Neutrophil (primary cell): ENCODE data around the gene SIM2.

Experiments
- H3K27ac ChIP-seq: fragments of 200-600 bp; sonication (generic); 2 replicates; pipeline ENCODE4 v1.5.1; 2016; ENCODE audit warnings: mild to moderate bottlenecking, moderate library complexity
- H3K27me3 ChIP-seq: fragments of 200-600 bp; sonication (generic); 2 replicates; pipeline ENCODE4 v1.6.0; 2016; ENCODE audit warnings: mild to moderate bottlenecking
- H3K36me3 ChIP-seq: fragments of 200-600 bp; sonication (generic); 2 replicates; pipeline ENCODE4 v1.5.1; 2017
- H3K4me1 ChIP-seq, 2 experiments: fragments of 200-600 bp in 1 of 2; sonication (generic) in 1 of 2; 1 replicate in 1 of 2; 2 replicates in 1 of 2; pipeline versions ENCODE4 v1.5.1 to v1.6.1; 2013 to 2016; ENCODE audit warnings: low read depth in 1 of 2, low read length in 1 of 2, mild to moderate bottlenecking in 1 of 2, moderate library complexity in 1 of 2; ENCODE audit not compliant: control insufficient read depth in 1 of 2, insufficient read depth in 1 of 2
- H3K4me3 ChIP-seq, 2 experiments: fragments of 200-600 bp in 1 of 2; sonication (generic) in 1 of 2; 1 replicate in 1 of 2; 2 replicates in 1 of 2; pipeline ENCODE4 v1.5.1; 2013 to 2016; ENCODE audit warnings: low read depth in 1 of 2, low read length in 1 of 2, mild to moderate bottlenecking in 1 of 2, moderate library complexity in 1 of 2
- H3K9me3 ChIP-seq: fragments of 200-600 bp; sonication (generic); 2 replicates; pipeline ENCODE4 v1.5.1; 2016
- TF ChIP-seq, protein P1 (sequence below): fragments of 200-600 bp; sonication (generic); IDR thresholded peaks from 2 replicates; pipeline ENCODE4 v1.5.1; 2016; ENCODE audit warnings: antibody characterized with exemption

SIM2 gene

DNA sequence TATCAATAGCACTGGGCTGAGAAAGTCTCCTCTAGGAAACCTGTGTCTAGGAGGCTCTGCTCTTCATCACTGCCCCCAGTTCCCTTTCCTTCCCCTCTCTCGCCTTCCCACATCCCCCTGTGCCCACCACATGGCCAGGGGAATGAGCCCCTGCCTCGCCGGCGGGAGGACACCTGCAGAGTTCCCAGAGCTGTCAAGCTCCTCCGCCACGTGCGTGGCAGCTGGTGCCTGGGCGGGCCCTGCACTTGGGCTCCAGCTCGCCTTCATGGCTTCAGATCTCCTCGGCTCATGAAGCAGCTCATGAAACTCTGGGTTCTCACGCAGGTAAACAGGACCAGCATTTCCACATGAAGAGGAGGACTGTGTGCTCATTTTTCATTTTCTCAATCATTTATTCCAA, 62.8 kb downstream of the SIM2 start:
- Histone ChIP-seq H3K4me1 (no peaks in the 10 kb centered on the region), H3K9me3 (no peaks in the 10 kb centered on the region), H3K27ac (no peak overlapping the region), H3K4me3 (no peak overlapping the region), H3K27me3 (no peaks in the 10 kb centered on the region), H3K36me3 (no peaks in the 10 kb centered on the region)
- TF ChIP-seq, protein P1, sequence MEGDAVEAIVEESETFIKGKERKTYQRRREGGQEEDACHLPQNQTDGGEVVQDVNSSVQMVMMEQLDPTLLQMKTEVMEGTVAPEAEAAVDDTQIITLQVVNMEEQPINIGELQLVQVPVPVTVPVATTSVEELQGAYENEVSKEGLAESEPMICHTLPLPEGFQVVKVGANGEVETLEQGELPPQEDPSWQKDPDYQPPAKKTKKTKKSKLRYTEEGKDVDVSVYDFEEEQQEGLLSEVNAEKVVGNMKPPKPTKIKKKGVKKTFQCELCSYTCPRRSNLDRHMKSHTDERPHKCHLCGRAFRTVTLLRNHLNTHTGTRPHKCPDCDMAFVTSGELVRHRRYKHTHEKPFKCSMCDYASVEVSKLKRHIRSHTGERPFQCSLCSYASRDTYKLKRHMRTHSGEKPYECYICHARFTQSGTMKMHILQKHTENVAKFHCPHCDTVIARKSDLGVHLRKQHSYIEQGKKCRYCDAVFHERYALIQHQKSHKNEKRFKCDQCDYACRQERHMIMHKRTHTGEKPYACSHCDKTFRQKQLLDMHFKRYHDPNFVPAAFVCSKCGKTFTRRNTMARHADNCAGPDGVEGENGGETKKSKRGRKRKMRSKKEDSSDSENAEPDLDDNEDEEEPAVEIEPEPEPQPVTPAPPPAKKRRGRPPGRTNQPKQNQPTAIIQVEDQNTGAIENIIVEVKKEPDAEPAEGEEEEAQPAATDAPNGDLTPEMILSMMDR = no peak

DNA sequence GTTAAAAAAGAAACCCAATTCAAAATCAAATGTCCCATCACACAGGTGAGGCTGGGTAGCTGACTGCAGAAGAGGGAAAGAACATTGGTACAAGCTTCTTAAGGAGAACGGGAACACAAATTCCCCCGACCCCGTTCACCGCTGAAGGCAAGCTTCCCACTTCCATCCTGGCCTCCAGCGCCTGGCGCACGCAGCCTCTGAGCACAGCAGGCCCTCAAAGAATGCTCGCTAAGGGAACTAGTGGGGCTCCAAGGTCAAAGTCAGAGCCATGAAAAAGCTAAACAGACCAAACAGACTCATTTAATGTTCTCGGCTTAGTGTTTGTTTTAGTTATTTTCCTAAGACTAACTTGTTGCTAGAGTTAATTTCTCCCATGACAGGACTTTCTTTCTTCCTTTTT, 63.7 kb downstream of the SIM2 start:
- Histone ChIP-seq H3K4me1 (no peaks in the 10 kb centered on the region), H3K4me3 (no peak overlapping the region), H3K9me3 (no peaks in the 10 kb centered on the region), H3K27me3 (no peaks in the 10 kb centered on the region), H3K36me3 (no peaks in the 10 kb centered on the region), H3K27ac (no peak overlapping the region)
- TF ChIP-seq, protein P1 = no peak

DNA sequence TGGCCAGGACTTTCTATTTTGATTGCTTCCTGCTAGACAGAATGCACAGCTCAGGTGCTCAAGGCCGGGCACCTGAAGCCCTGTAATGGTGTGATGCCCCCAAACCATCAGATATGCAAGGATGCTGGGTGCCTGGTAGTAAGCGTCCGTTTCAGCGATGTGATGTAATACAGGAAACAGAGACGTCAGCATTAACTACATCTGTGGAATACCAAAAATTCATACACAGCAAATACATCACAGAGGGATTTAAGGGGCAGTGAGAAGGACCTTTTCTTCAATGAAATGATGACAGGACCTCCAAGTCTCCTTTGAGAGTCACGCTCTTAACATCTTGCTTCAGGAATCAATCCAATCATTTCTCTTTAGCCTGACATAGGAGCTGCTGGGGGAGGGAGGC, 64.4 kb downstream of the SIM2 start:
- no peak overlapping the region for H3K4me3 ChIP-seq
- H3K27me3 ChIP-seq = peaks cover under 1% of the 10 kb centered on the region
- H3K36me3 ChIP-seq = no peaks in the 10 kb centered on the region
- TF ChIP-seq, protein P1 = no peak
- no peaks in the 10 kb centered on the region for H3K9me3 ChIP-seq
- H3K4me1 ChIP-seq = no peaks in the 10 kb centered on the region
- H3K27ac ChIP-seq = no peak overlapping the region

DNA sequence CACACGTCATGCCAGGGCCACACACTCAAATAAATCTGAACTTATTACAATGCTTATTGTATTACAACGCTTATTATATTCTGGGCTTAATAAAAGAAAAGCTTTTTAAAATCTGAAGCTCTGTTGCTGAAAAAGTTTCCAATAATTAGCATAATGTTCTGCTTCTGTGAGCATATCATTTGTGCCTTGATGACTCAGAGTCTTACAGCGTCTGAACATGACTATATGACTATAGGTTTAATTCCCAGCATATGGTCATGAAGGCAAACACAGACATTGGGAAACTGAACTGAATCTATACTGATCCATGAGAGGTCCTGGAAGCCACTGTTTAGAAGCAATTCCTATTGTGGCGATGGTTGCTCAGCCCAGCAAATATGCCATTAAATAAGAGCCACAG, 66.3 kb downstream of the SIM2 start:
- peaks cover 12% of the 10 kb centered on the region for H3K27me3 ChIP-seq
- H3K4me3 ChIP-seq = no peak overlapping the region
- no peaks in the 10 kb centered on the region for H3K4me1 ChIP-seq
- TF ChIP-seq, protein P1 = no peak
- no peak overlapping the region for H3K27ac ChIP-seq
- no peaks in the 10 kb centered on the region for H3K9me3 ChIP-seq
- no peaks in the 10 kb centered on the region for H3K36me3 ChIP-seq

DNA sequence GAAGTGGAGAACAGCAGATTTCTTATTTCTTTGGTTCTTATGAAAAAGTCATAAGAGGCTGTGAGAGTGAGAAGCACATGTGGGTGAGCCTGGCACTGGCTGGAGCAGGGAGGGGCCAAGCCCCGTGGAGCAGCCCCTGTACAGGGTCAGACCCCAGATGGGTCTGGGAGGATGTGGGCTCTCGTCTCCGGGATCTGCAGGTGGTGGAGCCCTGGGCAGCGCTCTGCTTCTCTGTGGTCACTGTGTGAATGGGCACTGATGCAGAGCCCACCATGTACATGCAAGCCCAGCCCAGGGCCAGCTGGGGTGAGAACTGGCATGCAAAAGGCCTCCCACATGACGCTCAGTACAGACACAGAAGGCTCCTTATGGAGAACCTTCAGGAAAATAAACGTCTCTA, 67.6 kb downstream of the SIM2 start:
- H3K4me1 ChIP-seq = no peaks in the 10 kb centered on the region
- no peak overlapping the region for H3K4me3 ChIP-seq
- H3K27me3 ChIP-seq = peaks cover 12% of the 10 kb centered on the region
- no peak overlapping the region for H3K27ac ChIP-seq
- no peaks in the 10 kb centered on the region for H3K9me3 ChIP-seq
- no peaks in the 10 kb centered on the region for H3K36me3 ChIP-seq
- TF ChIP-seq, protein P1 = no peak

DNA sequence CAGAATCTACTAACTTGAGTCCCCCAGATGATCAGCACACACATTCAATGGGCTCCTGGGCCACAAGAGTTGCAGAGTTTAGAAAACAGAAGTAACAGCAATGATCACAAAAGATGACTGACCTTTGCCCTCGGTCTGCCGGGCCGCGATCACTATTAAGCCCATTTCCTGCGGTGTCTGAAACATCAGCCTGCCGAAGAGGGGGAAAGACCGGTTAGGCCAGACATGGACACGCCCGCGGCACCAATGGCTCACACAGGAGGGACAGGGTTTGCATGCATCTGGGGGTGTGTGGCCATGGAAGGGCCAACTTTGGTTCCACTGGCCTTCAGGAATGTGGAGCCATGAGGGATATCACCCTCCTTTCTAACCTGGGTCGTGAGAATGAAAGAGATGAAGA, 68.2 kb downstream of the SIM2 start:
- H3K9me3 ChIP-seq = no peaks in the 10 kb centered on the region
- H3K27me3 ChIP-seq = peaks cover 12% of the 10 kb centered on the region
- H3K4me1 ChIP-seq = no peaks in the 10 kb centered on the region
- no peak overlapping the region for H3K4me3 ChIP-seq
- no peak overlapping the region for H3K27ac ChIP-seq
- TF ChIP-seq, protein P1 = no peak
- no peaks in the 10 kb centered on the region for H3K36me3 ChIP-seq
